Uterus (tissue), 4 donors: Measurements from ENCODE around the gene LY9. TPM values are rescaled to one million over a fixed set of nuclear protein-coding genes. Genes with fewer than 3 reads are reported as not detected.

Experiments
- DNase-seq, 2 donors: peaks; one replicate each; pipeline ENCODE4 v3.0.0-alpha.2; 2019 to 2020
- H3K27ac ChIP-seq, 2 donors: fragments of 200-600 bp; sonication (generic); 1 replicate in 1 of 2; 2 replicates in 1 of 2; pipeline ENCODE4 v1.5.1; 2016 to 2018
- H3K27me3 ChIP-seq, 2 donors: fragments of 200-600 bp; sonication (generic); one replicate each; pipeline ENCODE4 v1.5.1; 2018 to 2019; ENCODE audit warnings: control low read depth in 1 of 2
- H3K36me3 ChIP-seq, 2 donors: fragments of 200-600 bp; sonication (generic); one replicate each; pipeline ENCODE4 v1.5.1; 2019; ENCODE audit warnings: control low read depth in 1 of 2
- H3K4me1 ChIP-seq, 2 donors: fragments of 200-600 bp; sonication (generic); one replicate each; pipeline ENCODE4 v1.5.1; 2018 to 2019; ENCODE audit warnings: control low read depth in 1 of 2
- H3K4me3 ChIP-seq, 2 donors: fragments of 200-600 bp; sonication (generic); 1 replicate in 1 of 2; 2 replicates in 1 of 2; pipeline ENCODE4 v1.5.1; 2018 to 2019; ENCODE audit warnings: mild to moderate bottlenecking in 1 of 2
- H3K9me3 ChIP-seq, 2 donors: fragments of 200-600 bp; sonication (generic); one replicate each; pipeline ENCODE4 v1.5.1; 2019; ENCODE audit warnings: control low read depth in 1 of 2
- CTCF ChIP-seq, 4 experiments: fragments of 200-600 bp in 2 of 4; fragments of 450-650 bp in 2 of 4; sonication (generic) in 2 of 4; IDR thresholded peaks; one replicate each; pipeline ENCODE4 v1.5.1; 2016 to 2019; ENCODE audit warnings: antibody characterized with exemption in 4 of 4, mild to moderate bottlenecking in 2 of 4, moderate library complexity in 1 of 4
- POLR2A ChIP-seq, 2 donors: fragments of 450-650 bp; IDR thresholded peaks; one replicate each; pipeline ENCODE4 v1.6.1; 2016; ENCODE audit warnings: antibody characterized with exemption in 2 of 2, mild to moderate bottlenecking in 1 of 2, moderate library complexity in 1 of 2
- intact Hi-C: fragments of 100-400 bp; cut with DNase I; formaldehyde crosslinking; loops from one replicate; pipeline ENCODE4 v1.15.1; 2023; ENCODE audit warnings: low total_unique reads
- total RNA-seq, 4 donors: library from RNA; depleted of rRNA in 3 of 4; stranded (reverse); fragments of >200 nt in 3 of 4; gene quantifications; one replicate each; pipeline versions ENCODE4 v1.1.0 to v1.2.4, GENCODE V29; 2014 to 2023
- donor health status: DM: yes; HTN: yes; CAD: no.

The LY9 gene
- total RNA-seq, 4 donors from 2014 or later: 0.35 to 0.70 TPM; not detected in 2

DNA sequence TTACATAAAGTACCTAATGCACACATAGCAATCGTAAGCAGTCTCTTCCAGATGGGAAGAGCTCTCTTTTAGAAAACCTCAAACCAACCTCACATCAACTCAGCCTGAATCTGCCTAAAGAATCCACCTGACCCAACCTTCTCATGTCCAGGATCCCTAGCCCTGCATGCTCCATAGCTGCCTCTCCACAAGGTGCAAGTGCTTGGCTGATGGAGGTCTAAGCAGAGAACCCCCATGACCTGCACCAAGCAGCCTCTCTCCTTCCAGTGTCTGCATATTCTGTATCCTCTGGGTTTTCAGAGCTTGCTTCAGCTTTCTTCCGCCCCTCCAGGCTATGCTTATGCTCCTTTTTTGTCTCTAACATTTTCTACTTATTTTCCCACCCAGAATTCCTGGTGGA is 2.5 kb downstream of the LY9 start:
- no peak for DNase-seq
- intact Hi-C loops: no loop called here
- TF ChIP-seq CTCF (IDR thresholded peaks at IDR 0.05): no peak
- no peak for TF ChIP-seq POLR2A (IDR thresholded peaks at IDR 0.05)
- no peak overlapping the region for H3K4me3 ChIP-seq
- H3K4me1 ChIP-seq: no peaks in the 10 kb centered on the region
- H3K27me3 ChIP-seq: no peaks in the 10 kb centered on the region
- H3K9me3 ChIP-seq: no peaks in the 10 kb centered on the region
- no peak overlapping the region for H3K27ac ChIP-seq
- H3K36me3 ChIP-seq: no peaks in the 10 kb centered on the region

DNA sequence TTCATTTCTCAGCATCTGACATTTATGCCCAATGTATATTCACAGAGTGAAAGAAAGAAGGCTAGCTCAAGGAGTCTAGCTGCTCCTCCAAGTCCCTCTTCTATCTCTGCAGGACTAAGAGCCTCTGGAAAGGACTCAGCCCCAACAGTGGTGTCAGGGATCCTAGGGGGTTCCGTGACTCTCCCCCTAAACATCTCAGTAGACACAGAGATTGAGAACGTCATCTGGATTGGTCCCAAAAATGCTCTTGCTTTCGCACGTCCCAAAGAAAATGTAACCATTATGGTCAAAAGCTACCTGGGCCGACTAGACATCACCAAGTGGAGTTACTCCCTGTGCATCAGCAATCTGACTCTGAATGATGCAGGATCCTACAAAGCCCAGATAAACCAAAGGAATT is 3.7 kb downstream of the LY9 start:
- H3K27me3 ChIP-seq: no peaks in the 10 kb centered on the region
- no peaks in the 10 kb centered on the region for H3K9me3 ChIP-seq
- H3K4me1 ChIP-seq: no peaks in the 10 kb centered on the region
- no peaks in the 10 kb centered on the region for H3K36me3 ChIP-seq
- H3K27ac ChIP-seq: no peak overlapping the region
- H3K4me3 ChIP-seq: no peak overlapping the region
- no peak for TF ChIP-seq POLR2A (IDR thresholded peaks at IDR 0.05)
- TF ChIP-seq CTCF (IDR thresholded peaks at IDR 0.05): no peak
- DNase-seq: no peak
- intact Hi-C loops: no loop called here

- H3K4me3 ChIP-seq: no peak overlapping the region
- no peaks in the 10 kb centered on the region for H3K9me3 ChIP-seq
- intact Hi-C loops: no loop called here
- no peaks in the 10 kb centered on the region for H3K36me3 ChIP-seq
- no peak for DNase-seq
- no peak overlapping the region for H3K27ac ChIP-seq
- no peaks in the 10 kb centered on the region for H3K27me3 ChIP-seq
- no peaks in the 10 kb centered on the region for H3K4me1 ChIP-seq
- TF ChIP-seq CTCF (IDR thresholded peaks at IDR 0.05) (no peak), POLR2A (IDR thresholded peaks at IDR 0.05) (no peak)
Measured at GRCh38 chr1:160800142-160800541, 4.2 kb downstream of the LY9 start.

GRCh38 chr1:160800645-160801408 is 4.9 kb downstream of the LY9 start:
- H3K9me3 ChIP-seq: no peaks in the 10 kb centered on the region
- no peak overlapping the region for H3K4me3 ChIP-seq
- no peaks in the 10 kb centered on the region for H3K4me1 ChIP-seq
- no peak for DNase-seq
- H3K27me3 ChIP-seq: no peaks in the 10 kb centered on the region
- H3K27ac ChIP-seq: no peak overlapping the region
- no peaks in the 10 kb centered on the region for H3K36me3 ChIP-seq
- no peak for TF ChIP-seq CTCF (IDR thresholded peaks at IDR 0.05)
- no peak for TF ChIP-seq POLR2A (IDR thresholded peaks at IDR 0.05)
- intact Hi-C loops: no loop called here

DNA sequence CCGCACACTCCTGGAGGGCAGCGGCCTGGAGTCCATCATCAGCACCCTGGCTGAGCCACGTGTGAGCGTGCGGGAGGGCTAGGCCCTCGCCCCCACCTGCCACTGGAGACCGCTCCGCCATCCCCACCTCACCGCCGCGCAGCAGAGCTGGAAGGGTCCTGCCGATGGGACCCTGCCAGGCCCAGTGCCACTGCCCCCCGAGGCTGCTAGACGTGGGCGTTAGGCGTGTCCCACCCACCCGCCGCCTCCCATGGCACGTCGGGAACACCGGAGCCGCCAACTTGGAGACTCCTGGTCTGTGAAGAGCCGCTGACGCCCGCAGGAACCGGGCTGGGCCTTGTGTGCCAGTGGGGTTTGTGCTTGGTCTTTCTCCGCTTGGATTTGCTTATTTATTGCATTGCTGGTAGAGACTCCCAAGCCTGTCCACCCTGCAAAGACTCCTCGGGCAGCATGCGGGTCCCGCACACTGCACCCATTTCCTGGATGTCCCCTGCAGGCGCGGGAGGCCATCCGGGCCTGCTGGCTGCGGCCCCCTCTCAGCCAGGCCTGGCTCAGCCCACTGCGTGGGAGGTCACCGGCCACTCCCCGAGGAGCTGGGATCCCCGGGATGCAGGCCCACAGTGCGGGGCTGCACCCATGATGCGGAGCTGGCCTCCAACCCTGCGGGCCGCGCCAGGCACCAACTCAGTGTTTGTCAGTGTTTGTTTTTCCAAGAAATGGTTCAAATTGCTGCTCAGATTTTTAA is 6.0 kb downstream of the LY9 start:
- Histone ChIP-seq H3K36me3 (no peaks in the 10 kb centered on the region), H3K4me1 (no peaks in the 10 kb centered on the region), H3K27ac (no peak overlapping the region), H3K9me3 (peaks cover 0 to 3% of the 10 kb centered on the region in 2 donors), H3K27me3 (no peaks in the 10 kb centered on the region), H3K4me3 (no peak overlapping the region)
- TF ChIP-seq POLR2A (IDR thresholded peaks at IDR 0.05): no peak
- no peak for TF ChIP-seq CTCF (IDR thresholded peaks at IDR 0.05)
- DNase-seq: no peak
- intact Hi-C loops: no loop called here
